Measurements from ENCODE around the gene GLI3. TPM values are rescaled to one million over a fixed set of nuclear protein-coding genes. Genes with fewer than 3 reads are reported as not detected.

GLI3 gene
- total and polyA plus RNA-seq, 2 donors (not counting 1 experiment from before 2014, with no cell fraction given) = 6.4 to 6.5 TPM

- Histone ChIP-seq H3K27ac (ENCODE audit: insufficient read depth, low read length) (no peak overlapping the region), H3K4me3 (replicated peaks in 1 of 4; ENCODE audit: control extremely low read depth in 1 of 4, insufficient read depth in 1 of 4, low read depth in 3 of 4, low read length in 4 of 4) (no peak overlapping the region), H3K9ac (ENCODE audit: insufficient read depth, low read length) (no peak overlapping the region), H3K9me3 (ENCODE audit: control insufficient read depth, insufficient read depth, low read depth, low read length) (no peaks in the 10 kb centered on the region), H4K20me1 (ENCODE audit: control insufficient read depth, extremely low read depth, insufficient read depth, low read length) (no peaks in the 10 kb centered on the region), H3K4me1 (ENCODE audit: control insufficient read depth, extremely low read depth, insufficient read depth, low read length) (no peaks in the 10 kb centered on the region), H3K36me3 (ENCODE audit: control insufficient read depth, insufficient read depth, low read length) (no peaks in the 10 kb centered on the region), H3K79me2 (ENCODE audit: control insufficient read depth, insufficient read depth, low read length) (no peaks in the 10 kb centered on the region), H2AFZ (ENCODE audit: low read length) (no peak overlapping the region), H3K27me3 (ENCODE audit: control insufficient read depth, insufficient read depth, low read length) (no peaks in the 10 kb centered on the region), H3K4me2 (ENCODE audit: extremely low read depth, insufficient read depth, low read length) (no peak overlapping the region)
- DNase-seq (ENCODE audit: low read depth in 2 of 2) = no peak
- TF ChIP-seq EZH2 (IDR thresholded peaks at IDR 0.05; ENCODE audit: low read length, missing control alignments) = no peak
- TF ChIP-seq, protein P1, sequence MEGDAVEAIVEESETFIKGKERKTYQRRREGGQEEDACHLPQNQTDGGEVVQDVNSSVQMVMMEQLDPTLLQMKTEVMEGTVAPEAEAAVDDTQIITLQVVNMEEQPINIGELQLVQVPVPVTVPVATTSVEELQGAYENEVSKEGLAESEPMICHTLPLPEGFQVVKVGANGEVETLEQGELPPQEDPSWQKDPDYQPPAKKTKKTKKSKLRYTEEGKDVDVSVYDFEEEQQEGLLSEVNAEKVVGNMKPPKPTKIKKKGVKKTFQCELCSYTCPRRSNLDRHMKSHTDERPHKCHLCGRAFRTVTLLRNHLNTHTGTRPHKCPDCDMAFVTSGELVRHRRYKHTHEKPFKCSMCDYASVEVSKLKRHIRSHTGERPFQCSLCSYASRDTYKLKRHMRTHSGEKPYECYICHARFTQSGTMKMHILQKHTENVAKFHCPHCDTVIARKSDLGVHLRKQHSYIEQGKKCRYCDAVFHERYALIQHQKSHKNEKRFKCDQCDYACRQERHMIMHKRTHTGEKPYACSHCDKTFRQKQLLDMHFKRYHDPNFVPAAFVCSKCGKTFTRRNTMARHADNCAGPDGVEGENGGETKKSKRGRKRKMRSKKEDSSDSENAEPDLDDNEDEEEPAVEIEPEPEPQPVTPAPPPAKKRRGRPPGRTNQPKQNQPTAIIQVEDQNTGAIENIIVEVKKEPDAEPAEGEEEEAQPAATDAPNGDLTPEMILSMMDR (conservative IDR thresholded peaks at IDR 0.05 in 1 of 2, IDR thresholded peaks at IDR 0.05 in 1 of 2; ENCODE audit: low read depth in 1 of 2, low read length in 2 of 2) = no peak
Measured at GRCh38 chr7:42077271-42078135, 159.5 kb downstream of the GLI3 start.

GRCh38 chr7:42076870-42077269, 160.1 kb downstream of the GLI3 start:
- H4K20me1 ChIP-seq (ENCODE audit: control insufficient read depth, extremely low read depth, insufficient read depth, low read length) = no peaks in the 10 kb centered on the region

GRCh38 chr7:42075418-42075817, 161.6 kb downstream of the GLI3 start:
- no peaks in the 10 kb centered on the region for H3K27me3 ChIP-seq (ENCODE audit: control insufficient read depth, insufficient read depth, low read length)
- TF ChIP-seq, protein P1 (conservative IDR thresholded peaks at IDR 0.05 in 1 of 2, IDR thresholded peaks at IDR 0.05 in 1 of 2; ENCODE audit: low read depth in 1 of 2, low read length in 2 of 2) = no peak
- no peak for TF ChIP-seq EZH2 (IDR thresholded peaks at IDR 0.05; ENCODE audit: low read length, missing control alignments)

More at GRCh38 chr7:42076870-42077269, 160.1 kb downstream of the GLI3 start:
- Histone ChIP-seq H3K4me2 (ENCODE audit: extremely low read depth, insufficient read depth, low read length) (no peak overlapping the region), H3K4me1 (ENCODE audit: control insufficient read depth, extremely low read depth, insufficient read depth, low read length) (no peaks in the 10 kb centered on the region), H3K4me3 (replicated peaks in 1 of 4; ENCODE audit: control extremely low read depth in 1 of 4, insufficient read depth in 1 of 4, low read depth in 3 of 4, low read length in 4 of 4) (no peak overlapping the region), H3K9ac (ENCODE audit: insufficient read depth, low read length) (no peak overlapping the region), H3K9me3 (ENCODE audit: control insufficient read depth, insufficient read depth, low read depth, low read length) (no peaks in the 10 kb centered on the region), H3K79me2 (ENCODE audit: control insufficient read depth, insufficient read depth, low read length) (no peaks in the 10 kb centered on the region), H3K27ac (ENCODE audit: insufficient read depth, low read length) (no peak overlapping the region), H2AFZ (ENCODE audit: low read length) (no peak overlapping the region), H3K36me3 (ENCODE audit: control insufficient read depth, insufficient read depth, low read length) (no peaks in the 10 kb centered on the region), H3K27me3 (ENCODE audit: control insufficient read depth, insufficient read depth, low read length) (no peaks in the 10 kb centered on the region)
- DNase-seq (ENCODE audit: low read depth in 2 of 2) = no peak
- TF ChIP-seq, protein P1 (conservative IDR thresholded peaks at IDR 0.05 in 1 of 2, IDR thresholded peaks at IDR 0.05 in 1 of 2; ENCODE audit: low read depth in 1 of 2, low read length in 2 of 2) = no peak
- TF ChIP-seq EZH2 (IDR thresholded peaks at IDR 0.05; ENCODE audit: low read length, missing control alignments) = no peak

More at GRCh38 chr7:42075418-42075817, 161.6 kb downstream of the GLI3 start:
- Histone ChIP-seq H3K9ac (ENCODE audit: insufficient read depth, low read length) (no peak overlapping the region), H4K20me1 (ENCODE audit: control insufficient read depth, extremely low read depth, insufficient read depth, low read length) (no peaks in the 10 kb centered on the region), H3K4me2 (ENCODE audit: extremely low read depth, insufficient read depth, low read length) (no peak overlapping the region), H3K36me3 (ENCODE audit: control insufficient read depth, insufficient read depth, low read length) (no peaks in the 10 kb centered on the region), H3K4me3 (replicated peaks in 1 of 4; ENCODE audit: control extremely low read depth in 1 of 4, insufficient read depth in 1 of 4, low read depth in 3 of 4, low read length in 4 of 4) (no peak overlapping the region), H3K27ac (ENCODE audit: insufficient read depth, low read length) (no peak overlapping the region), H2AFZ (ENCODE audit: low read length) (no peak overlapping the region), H3K9me3 (ENCODE audit: control insufficient read depth, insufficient read depth, low read depth, low read length) (no peaks in the 10 kb centered on the region), H3K4me1 (ENCODE audit: control insufficient read depth, extremely low read depth, insufficient read depth, low read length) (no peaks in the 10 kb centered on the region), H3K79me2 (ENCODE audit: control insufficient read depth, insufficient read depth, low read length) (no peaks in the 10 kb centered on the region)
- no peak for DNase-seq (ENCODE audit: low read depth in 2 of 2)

Measured in fibroblast of lung (primary cell).